ENCODE data around the gene GH2. TPM values are rescaled to one million over a fixed set of nuclear protein-coding genes. Genes with fewer than 3 reads are reported as not detected.
"Not testable (repeated sequence)": the region's sequence is repeated elsewhere in the genome, so short reads cannot be mapped to it uniquely, and the experiment has no call there.

GH2 gene
- total and polyA plus RNA-seq, 8 donors: 0.26 TPM; not detected in 7

GRCh38 chr17:63928172-63928666 lies 46.5 kb upstream of the GH2 start:
- H3K4me3 ChIP-seq: no peak overlapping the region
- H3K9me3 ChIP-seq: no peaks in the 10 kb centered on the region
- no peak for ATAC-seq
- H3K4me1 ChIP-seq: peaks cover 0 to 19% of the 10 kb centered on the region in 2 donors
- H3K36me3 ChIP-seq: no peaks in the 10 kb centered on the region
- DNase-seq: peak in 1 of 4 donors; percentile 52
- TF ChIP-seq CTCF (IDR thresholded peaks at IDR 0.05): no peak
- intact Hi-C loops (cut with DNase I): loop anchor here in 1 of 2 donors (10.0 kb wide), 1 partner anchor 57 kb away; no protein-coding TSS in a partner anchor
- H3K27ac ChIP-seq: no peak overlapping the region
- H3K27me3 ChIP-seq: no peaks in the 10 kb centered on the region

- no peaks in the 10 kb centered on the region for H3K27me3 ChIP-seq
- H3K4me1 ChIP-seq: peaks cover 0 to 19% of the 10 kb centered on the region in 2 donors
- H3K36me3 ChIP-seq: no peaks in the 10 kb centered on the region
- TF ChIP-seq CTCF (IDR thresholded peaks at IDR 0.05): no peak
- DNase-seq (peak in 1 of 4 donors; percentile 35), ATAC-seq (no peak)
- H3K4me3 ChIP-seq: no peak overlapping the region
- intact Hi-C loops (cut with DNase I): loop anchor here in 1 of 2 donors (10.0 kb wide), 1 partner anchor 57 kb away; no protein-coding TSS in a partner anchor
- H3K27ac ChIP-seq: no peak overlapping the region
- no peaks in the 10 kb centered on the region for H3K9me3 ChIP-seq
Observed at GRCh38 chr17:63927464-63928171, 45.9 kb upstream of the GH2 start.

- ATAC-seq (no peak), DNase-seq (no peak)
- peaks cover 0 to 7% of the 10 kb centered on the region in 2 donors for H3K4me1 ChIP-seq
- no peaks in the 10 kb centered on the region for H3K9me3 ChIP-seq
- H3K27me3 ChIP-seq: no peaks in the 10 kb centered on the region
- H3K4me3 ChIP-seq: no peak overlapping the region
- H3K36me3 ChIP-seq: no peaks in the 10 kb centered on the region
- intact Hi-C loops (cut with DNase I): loop anchor here in 1 of 2 donors (10.0 kb wide), 1 partner anchor 59 kb away; no protein-coding TSS in a partner anchor
- no peak for TF ChIP-seq CTCF (IDR thresholded peaks at IDR 0.05)
- no peak overlapping the region for H3K27ac ChIP-seq
Observed at GRCh38 chr17:63926164-63926563, 44.4 kb upstream of the GH2 start.

GRCh38 chr17:63925615-63926014 lies 43.9 kb upstream of the GH2 start:
- H3K4me1 ChIP-seq: peaks cover 0 to 2% of the 10 kb centered on the region in 2 donors
- ATAC-seq: no peak
- H3K4me3 ChIP-seq: no peak overlapping the region
- H3K9me3 ChIP-seq: no peaks in the 10 kb centered on the region
- peak in 1 of 4 donors; percentile 43 for DNase-seq
- H3K27ac ChIP-seq: no peak overlapping the region
- TF ChIP-seq CTCF (IDR thresholded peaks at IDR 0.05): no peak
- no peaks in the 10 kb centered on the region for H3K36me3 ChIP-seq
- no peaks in the 10 kb centered on the region for H3K27me3 ChIP-seq
- intact Hi-C loops (cut with DNase I): loop anchor here in 1 of 2 donors (10.0 kb wide), 1 partner anchor 59 kb away; no protein-coding TSS in a partner anchor

DNA sequence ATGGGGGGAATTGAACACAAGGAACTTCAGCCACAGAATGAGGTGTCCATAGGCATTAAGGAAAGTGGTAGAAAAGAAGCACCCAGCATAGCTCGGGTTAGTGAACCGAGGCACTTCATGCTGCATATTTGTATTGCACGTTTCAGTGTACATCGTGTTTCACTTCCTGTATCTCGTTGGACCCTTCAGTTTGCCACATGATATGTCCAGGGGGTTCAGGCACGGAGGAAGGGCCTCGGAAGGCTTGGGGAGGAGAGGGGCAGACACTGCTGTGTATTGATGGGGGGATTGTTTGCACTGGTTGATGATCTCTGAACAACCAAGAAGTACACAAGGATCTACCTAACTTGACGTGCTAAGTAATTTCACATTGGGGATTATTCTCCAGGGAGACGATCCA lies 40.7 kb upstream of the GH2 start:
- DNase-seq: peak in 1 of 4 donors; percentile 12
- ATAC-seq, H3K27me3 ChIP-seq, H3K9me3 ChIP-seq, H3K27ac ChIP-seq, H3K4me1 ChIP-seq, H3K4me3 ChIP-seq, H3K36me3 ChIP-seq: not testable (repeated sequence)
- intact Hi-C loops (cut with DNase I): loop anchor here in 1 of 2 donors (10.0 kb wide), 1 partner anchor 62 kb away; no protein-coding TSS in a partner anchor

DNA sequence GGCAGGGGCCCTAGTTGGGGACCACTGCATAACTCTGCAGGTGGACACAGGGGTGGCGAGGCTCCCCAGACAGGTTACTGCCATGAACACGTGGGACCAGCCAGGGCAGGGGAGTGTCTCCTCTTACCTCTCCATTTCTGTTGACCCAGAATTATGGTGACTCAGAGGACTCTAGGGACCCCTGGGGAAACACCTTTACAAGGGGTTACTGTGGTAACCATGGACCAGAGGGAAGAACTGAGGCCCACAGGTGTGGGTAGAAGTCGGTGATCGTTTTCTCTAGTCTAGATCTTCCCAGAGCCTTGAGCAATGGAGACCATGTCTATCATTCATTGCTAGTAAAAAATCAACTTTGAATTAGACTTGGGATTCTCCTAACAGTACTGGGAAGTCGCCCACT lies 39.0 kb upstream of the GH2 start:
- not testable (repeated sequence) for DNase-seq, H3K27ac ChIP-seq, ATAC-seq, H3K9me3 ChIP-seq, H3K4me1 ChIP-seq, H3K4me3 ChIP-seq, H3K27me3 ChIP-seq, H3K36me3 ChIP-seq
- intact Hi-C loops (cut with DNase I): loop anchor here in 1 of 2 donors (10.0 kb wide), 1 partner anchor 64 kb away; no protein-coding TSS in a partner anchor

GRCh38 chr17:63920050-63920449 lies 38.3 kb upstream of the GH2 start:
- ATAC-seq, H3K4me3 ChIP-seq, H3K36me3 ChIP-seq, H3K27ac ChIP-seq, H3K27me3 ChIP-seq, H3K4me1 ChIP-seq, H3K9me3 ChIP-seq: not testable (repeated sequence)
- intact Hi-C loops (cut with DNase I): loop anchor here in 1 of 2 donors (10.0 kb wide), 1 partner anchor 65 kb away; no protein-coding TSS in a partner anchor
- peak in 1 of 4 donors; percentile 15 for DNase-seq

All from left lung (tissue), 10 donors.